Psoas muscle (tissue), 8 donors: ENCODE measurements around the gene IPO9. TPM values are rescaled to one million over a fixed set of nuclear protein-coding genes. Genes with fewer than 3 reads are reported as not detected.

Source experiments
- ATAC-seq, 4 donors: fragments of 200-7000 bp; cut with Tn5 transposase; one replicate each; pipeline ENCODE4 v1.9.1; 2020; ENCODE audit warnings: moderate library complexity in 3 of 4, mild to moderate bottlenecking in 2 of 4
- DNase-seq, 2 donors: peaks; one replicate each; pipeline ENCODE4 v3.0.0-alpha.2; 2020
- H3K27ac ChIP-seq: fragments of 200-600 bp; one replicate; pipeline ENCODE4 v1.8.0; 2022
- H3K27me3 ChIP-seq, 3 donors: fragments of 200-600 bp in 1 of 3; one replicate each; pipeline versions ENCODE4 v1.6.1 to v1.8.0; 2013 to 2022; ENCODE audit warnings: low read length in 2 of 3, mild to moderate bottlenecking in 2 of 3, moderate library complexity in 1 of 3; ENCODE audit not compliant: insufficient read depth in 3 of 3
- H3K36me3 ChIP-seq, 2 donors: fragments of 200-600 bp in 1 of 2; one replicate each; pipeline versions ENCODE4 v1.6.1 to v1.8.0; 2013 to 2022; ENCODE audit warnings: low read depth in 1 of 2, mild to moderate bottlenecking in 1 of 2, moderate library complexity in 1 of 2; ENCODE audit not compliant: insufficient read depth in 1 of 2
- H3K4me1 ChIP-seq: fragments of 200-600 bp; one replicate; pipeline ENCODE4 v1.8.0; 2022
- H3K4me3 ChIP-seq: fragments of 200-600 bp; one replicate; pipeline ENCODE4 v1.8.0; 2022; ENCODE audit warnings: mild to moderate bottlenecking
- H3K9me3 ChIP-seq: fragments of 200-600 bp; one replicate; pipeline ENCODE4 v1.8.0; 2022
- CTCF ChIP-seq: fragments of 200-600 bp; IDR thresholded peaks from one replicate; pipeline ENCODE4 v1.8.0; 2022; ENCODE audit warnings: antibody characterized with exemption
- WGBS, 3 donors: extraction: QIAGEN DNeasy Blood & Tissue Kit; methylation state at CpG; one replicate each; pipeline versions ENCODE4 v1.1.6 to v1.1.7; 2013; 5-methylcytosine and 5-hydroxymethylcytosine counted together
- intact Hi-C, 2 donors: fragments of 100-400 bp; cut with DNase I; formaldehyde crosslinking; loops; one replicate each; pipeline versions ENCODE4 v1.11.0 to v1.14.2; 2022
- polyA plus RNA-seq, 3 donors: library from polyadenylated mRNA; stranded (reverse); fragments of 200-250 nt; gene quantifications; one replicate each; pipeline ENCODE4 v1.2.3, GENCODE V29; 2013
- total RNA-seq, 4 donors: library from RNA; stranded (reverse); fragmentation: NEBNext Ultra II Directional in 2 of 4; extraction: Animal tissue kit (Norgen Biotek cat#: 25700) in 2 of 4; gene quantifications; one replicate each; pipeline versions ENCODE4 v1.2.1 to v1.2.4, GENCODE V29; 2021 to 2023
- donor health status: healthy with polysubstance abuse.
- donor health status: DM: no; HTN: no; CAD: no; lungs with moderate emphysema.
- donor health status: Bipolar disorder and iron deficiency.
- donor health status: healthy.
- donor health status: DM: yes; HTN: yes; CAD: no.
- donor health status: DM: no; HTN: no; CAD: no.
- donor health status: DM: no; HTN: no; CAD: no.
- donor health status: DM: yes; HTN: yes; CAD: no.

IPO9 gene
- total and polyA plus RNA-seq, 7 donors: 6.6 to 26.9 (median 20.1) TPM

GRCh38 chr1:201840055-201840454 lies 11.1 kb downstream of the IPO9 start:
- Histone ChIP-seq H3K27ac (no peak overlapping the region), H3K9me3 (no peaks in the 10 kb centered on the region), H3K36me3 (peaks cover 0 to 10% of the 10 kb centered on the region in 2 donors), H3K4me3 (no peak overlapping the region), H3K4me1 (peaks cover 16% of the 10 kb centered on the region), H3K27me3 (no peaks in the 10 kb centered on the region)
- TF ChIP-seq CTCF: no peak
- no peak for DNase-seq
- 87 to 97% (median 89%) methylated on average over 4 of the region's 4 CpGs for WGBS, 3 donors
- intact Hi-C loops: no loop called here
- no peak for ATAC-seq

GRCh38 chr1:201840490-201840889 lies 11.5 kb downstream of the IPO9 start:
- WGBS, 3 donors: 90 to 96% (median 93%) methylated on average over 1 of the region's 1 CpG

GRCh38 chr1:201841265-201841912 lies 12.4 kb downstream of the IPO9 start:
- peaks cover 0 to 4% of the 10 kb centered on the region in 2 donors for H3K36me3 ChIP-seq
- ATAC-seq (no peak), DNase-seq (no peak)
- no peak overlapping the region for H3K4me3 ChIP-seq
- WGBS, 3 donors: 62 to 79% (median 74%) methylated on average over 2 of the region's 2 CpGs
- no peaks in the 10 kb centered on the region for H3K9me3 ChIP-seq
- H3K4me1 ChIP-seq: peaks cover 16% of the 10 kb centered on the region
- H3K27me3 ChIP-seq: no peaks in the 10 kb centered on the region
- intact Hi-C loops: no loop called here
- H3K27ac ChIP-seq: no peak overlapping the region
- no peak for TF ChIP-seq CTCF

More at GRCh38 chr1:201840490-201840889, 11.5 kb downstream of the IPO9 start:
- peaks cover 16% of the 10 kb centered on the region for H3K4me1 ChIP-seq
- H3K4me3 ChIP-seq: no peak overlapping the region
- DNase-seq (no peak), ATAC-seq (no peak)
- H3K36me3 ChIP-seq: peaks cover 0 to 10% of the 10 kb centered on the region in 2 donors
- H3K27ac ChIP-seq: no peak overlapping the region
- intact Hi-C loops: no loop called here
- no peak for TF ChIP-seq CTCF
- no peaks in the 10 kb centered on the region for H3K27me3 ChIP-seq
- no peaks in the 10 kb centered on the region for H3K9me3 ChIP-seq

GRCh38 chr1:201842472-201843027 lies 13.6 kb downstream of the IPO9 start:
- 93 to 94% (median 93%) methylated on average over 2 of the region's 2 CpGs for WGBS, 3 donors

More at GRCh38 chr1:201842472-201843027, 13.6 kb downstream of the IPO9 start:
- H3K27me3 ChIP-seq: no peaks in the 10 kb centered on the region
- no peak for TF ChIP-seq CTCF
- intact Hi-C loops: no loop called here
- no peak for DNase-seq
- peaks cover 0 to 4% of the 10 kb centered on the region in 2 donors for H3K36me3 ChIP-seq
- no peak overlapping the region for H3K4me3 ChIP-seq
- H3K9me3 ChIP-seq: no peaks in the 10 kb centered on the region
- H3K4me1 ChIP-seq: peaks cover 23% of the 10 kb centered on the region
- ATAC-seq: no peak
- no peak overlapping the region for H3K27ac ChIP-seq
